HCT116 (cell line): ENCODE data around the gene ZCCHC3.

Source experiments
- CTCF ChIP-seq, 3 experiments: fragments of 200-600 bp in 1 of 3; sonication (generic) in 1 of 3; IDR thresholded peaks in 2 of 3; conservative IDR thresholded peaks in 1 of 3; 2 replicates each; pipeline ENCODE4 v1.5.1; 2012 to 2017; ENCODE audit warnings: low read depth in 2 of 3, low read length in 2 of 3, antibody characterized with exemption in 1 of 3, borderline replicate concordance in 1 of 3, control low read depth in 1 of 3, mild to moderate bottlenecking in 1 of 3, mixed read lengths in 1 of 3, mixed run types in 1 of 3, moderate library complexity in 1 of 3; ENCODE audit not compliant: insufficient read depth in 1 of 3
- EGR1 ChIP-seq: IDR thresholded peaks from 2 replicates; pipeline ENCODE4 v1.6.1; 2012; ENCODE audit warnings: low read depth
- EZH2 ChIP-seq: fragments of 200-600 bp; sonication (generic); IDR thresholded peaks from 2 replicates; pipeline ENCODE4 v1.6.1; 2017; ENCODE audit warnings: antibody characterized with exemption, mixed run types
- EZH2phosphoT487 ChIP-seq: fragments of 200-600 bp; IDR thresholded peaks from 2 replicates; pipeline ENCODE4 v1.6.1; 2018; ENCODE audit warnings: antibody characterized with exemption, borderline replicate concordance
- POLR2AphosphoS5 ChIP-seq: IDR thresholded peaks from 2 replicates; pipeline ENCODE4 v1.6.1; 2011; ENCODE audit warnings: mild to moderate bottlenecking, low read depth, low read length, moderate library complexity
- RAD21 ChIP-seq: IDR thresholded peaks from 2 replicates; pipeline ENCODE4 v1.6.1; 2012; ENCODE audit warnings: low read depth, mild to moderate bottlenecking
- SP1 ChIP-seq: IDR thresholded peaks from 2 replicates; pipeline ENCODE4 v1.6.1; 2012; ENCODE audit warnings: low read depth
- SRF ChIP-seq: IDR thresholded peaks from 2 replicates; pipeline ENCODE4 v1.6.1; 2012; ENCODE audit warnings: low read depth
- ZFX ChIP-seq: fragments of 450-650 bp; IDR thresholded peaks from 2 replicates; pipeline ENCODE4 v1.6.1; 2017

- TF ChIP-seq CTCF (IDR thresholded peaks at IDR 0.05 in 2 of 3, conservative IDR thresholded peaks at IDR 0.05 in 1 of 3; ENCODE audit: borderline replicate concordance in 1 of 3, insufficient read depth in 1 of 3, low read depth in 2 of 3, low read length in 2 of 3) (no peak), EGR1 (no peak), SRF (no peak), EZH2 (no peak), POLR2AphosphoS5 (no peak), EZH2phosphoT487 (no peak), ZFX (no peak), RAD21 (no peak), SP1 (no peak)
Observed at GRCh38 chr20:273884-274283, 23.5 kb upstream of the ZCCHC3 start.
